Activated T-helper 17 cell treated with anti-CD3 and anti-CD28 coated beads, Interleukin-2, amount 50 U/mL, for 72 hours (primary cell): ENCODE measurements around the gene CTNNA1. TPM values are rescaled to one million over a fixed set of nuclear protein-coding genes. Genes with fewer than 3 reads are reported as not detected.

Experiments used
- ATAC-seq: fragments of 150-1000 bp; cut with Tn5 transposase; replicated peaks from 2 replicates; pipeline ENCODE4 v1.10.0; 2021; ENCODE audit warnings: mild to moderate bottlenecking, moderate library complexity
- H3K27ac Mint-ChIP-seq: one replicate; pipeline ENCODE4 v1.8.0; 2022; ENCODE audit warnings: mixed read lengths
- H3K27me3 Mint-ChIP-seq: one replicate; pipeline ENCODE4 v1.8.0; 2022; ENCODE audit warnings: mixed read lengths
- H3K36me3 Mint-ChIP-seq: one replicate; pipeline ENCODE4 v1.8.0; 2022; ENCODE audit warnings: low read depth, mild to moderate bottlenecking, mixed read lengths
- H3K4me1 Mint-ChIP-seq: one replicate; pipeline ENCODE4 v1.8.0; 2022; ENCODE audit warnings: mixed read lengths
- H3K4me3 Mint-ChIP-seq: one replicate; pipeline ENCODE4 v1.8.0; 2022; ENCODE audit warnings: mild to moderate bottlenecking, mixed read lengths
- H3K9me3 Mint-ChIP-seq: one replicate; pipeline ENCODE4 v1.8.0; 2022; ENCODE audit warnings: mixed read lengths
- total RNA-seq, 2 donors: library from RNA; stranded (reverse); gene quantifications; one replicate each; pipeline ENCODE4 v1.2.3, GENCODE V29; 2022

Gene CTNNA1
- total RNA-seq, 2 donors from 2014 or later, result 63.6 to 92.1 TPM

DNA sequence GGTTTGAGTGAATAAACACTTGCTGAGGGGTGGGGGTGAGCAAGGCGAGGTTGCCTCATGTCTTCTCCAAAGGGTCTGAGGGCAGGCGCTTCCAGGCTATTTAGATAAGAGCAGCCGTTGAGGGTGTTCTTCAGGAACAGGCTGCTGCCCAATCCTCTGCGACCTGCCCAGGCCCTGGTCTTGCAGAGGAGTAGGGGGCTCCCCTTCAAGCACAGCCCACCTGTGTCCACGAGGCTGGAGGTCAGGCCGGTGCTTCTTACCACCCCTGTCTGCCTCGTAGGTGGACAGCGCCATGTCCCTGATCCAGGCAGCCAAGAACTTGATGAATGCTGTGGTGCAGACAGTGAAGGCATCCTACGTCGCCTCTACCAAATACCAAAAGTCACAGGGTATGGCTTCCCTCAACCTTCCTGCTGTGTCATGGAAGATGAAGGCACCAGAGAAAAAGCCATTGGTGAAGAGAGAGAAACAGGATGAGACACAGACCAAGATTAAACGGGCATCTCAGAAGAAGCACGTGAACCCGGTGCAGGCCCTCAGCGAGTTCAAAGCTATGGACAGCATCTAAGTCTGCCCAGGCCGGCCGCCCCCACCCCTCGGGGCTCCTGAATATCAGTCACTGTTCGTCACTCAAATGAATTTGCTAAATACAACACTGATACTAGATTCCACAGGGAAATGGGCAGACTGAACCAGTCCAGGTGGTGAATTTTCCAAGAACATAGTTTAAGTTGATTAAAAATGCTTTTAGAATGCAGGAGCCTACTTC lies 180.5 kb downstream of the CTNNA1 start:
- Mint-ChIP-seq H3K27ac (no peak overlapping the region), H3K36me3 (peaks cover 16% of the 10 kb centered on the region), H3K27me3 (no peaks in the 10 kb centered on the region), H3K4me1 (no peaks in the 10 kb centered on the region), H3K4me3 (no peak overlapping the region), H3K9me3 (no peaks in the 10 kb centered on the region)
- ATAC-seq, result no peak

DNA sequence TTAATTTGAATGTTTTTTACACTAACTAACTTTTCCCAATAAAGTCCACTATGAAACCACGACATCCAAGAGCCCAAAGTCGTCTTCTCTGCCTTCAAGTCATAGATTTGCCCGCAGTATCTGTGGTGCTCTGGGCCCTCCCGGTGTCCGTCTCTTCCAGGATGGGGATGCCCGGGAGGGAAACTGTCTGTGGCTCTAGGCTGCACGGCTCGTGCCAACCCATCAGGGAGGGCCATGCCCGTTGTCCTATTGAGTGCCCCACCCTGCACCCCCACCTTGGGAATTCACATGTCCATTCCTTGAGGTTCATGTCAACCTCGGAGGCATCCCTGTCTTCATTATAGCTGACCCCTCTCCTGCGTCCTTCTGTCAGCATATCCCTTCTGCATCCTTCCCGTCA lies 181.7 kb downstream of the CTNNA1 start:
- Mint-ChIP-seq H3K27me3 (no peaks in the 10 kb centered on the region), H3K27ac (no peak overlapping the region), H3K4me3 (no peak overlapping the region), H3K36me3 (peaks cover 16% of the 10 kb centered on the region), H3K4me1 (no peaks in the 10 kb centered on the region), H3K9me3 (no peaks in the 10 kb centered on the region)
- ATAC-seq, result no peak

DNA sequence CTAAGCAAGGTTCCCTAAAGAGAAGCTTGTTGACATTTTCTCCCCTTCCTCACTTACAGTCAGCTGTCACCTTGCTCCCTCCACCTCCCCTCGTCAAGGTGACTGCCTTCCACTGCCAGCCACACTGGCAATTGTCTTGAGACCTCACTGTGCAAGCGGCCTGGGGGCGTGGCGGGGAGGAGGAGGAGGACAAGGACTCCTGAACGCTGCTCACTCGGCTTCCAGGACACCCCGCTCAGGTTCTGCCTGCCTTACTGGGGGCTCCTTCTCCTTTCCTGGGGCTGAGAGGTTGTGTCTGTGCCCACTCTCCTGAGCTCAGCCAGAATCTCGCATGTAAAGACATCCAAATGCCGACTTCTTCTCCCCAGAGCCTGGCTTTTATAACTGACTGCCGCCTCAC lies 182.2 kb downstream of the CTNNA1 start:
- Mint-ChIP-seq H3K9me3 (no peaks in the 10 kb centered on the region), H3K36me3 (peaks cover 11% of the 10 kb centered on the region), H3K4me1 (no peaks in the 10 kb centered on the region), H3K27ac (no peak overlapping the region), H3K27me3 (no peaks in the 10 kb centered on the region), H3K4me3 (no peak overlapping the region)
- no peak for ATAC-seq

DNA sequence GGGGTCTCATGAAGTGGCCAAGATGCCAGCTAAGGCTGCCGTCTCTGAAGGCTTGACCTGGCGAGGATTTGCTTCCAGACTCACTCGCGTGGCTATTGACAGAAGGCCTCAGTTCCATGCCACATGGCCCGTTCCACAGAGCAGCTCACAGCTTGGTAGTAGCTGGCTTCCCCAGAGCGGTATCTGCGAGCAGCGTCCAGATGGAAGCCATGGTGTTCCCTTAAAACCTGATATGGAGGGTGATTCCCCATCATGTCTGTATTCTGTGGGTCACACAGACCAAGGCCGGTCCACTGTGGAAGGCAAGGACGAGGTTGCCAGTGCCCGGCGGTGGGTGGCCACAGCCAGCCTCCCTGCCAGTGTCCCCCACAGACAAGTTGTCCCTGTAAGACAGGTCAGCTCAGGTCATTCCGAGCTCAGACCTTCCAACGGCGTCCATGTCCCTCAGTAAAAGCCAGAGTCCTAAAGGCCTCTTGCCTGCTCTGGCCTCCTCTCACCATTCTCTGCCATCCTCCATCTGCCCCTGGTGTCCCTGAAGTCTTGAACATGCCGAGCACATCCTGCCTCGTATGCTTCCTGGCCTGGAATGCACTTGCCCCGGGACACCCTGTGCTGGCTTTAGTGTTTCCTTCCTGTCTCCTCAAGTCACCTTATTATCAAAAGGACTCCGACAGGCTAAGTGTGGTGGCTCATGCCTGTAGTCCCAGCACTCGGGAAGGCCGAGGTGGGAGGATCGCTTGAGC lies 183.2 kb downstream of the CTNNA1 start:
- Mint-ChIP-seq H3K4me3 (no peak overlapping the region), H3K27me3 (no peaks in the 10 kb centered on the region), H3K4me1 (no peaks in the 10 kb centered on the region), H3K27ac (no peak overlapping the region), H3K9me3 (no peaks in the 10 kb centered on the region), H3K36me3 (peaks cover 2% of the 10 kb centered on the region)
- ATAC-seq, result no peak

DNA sequence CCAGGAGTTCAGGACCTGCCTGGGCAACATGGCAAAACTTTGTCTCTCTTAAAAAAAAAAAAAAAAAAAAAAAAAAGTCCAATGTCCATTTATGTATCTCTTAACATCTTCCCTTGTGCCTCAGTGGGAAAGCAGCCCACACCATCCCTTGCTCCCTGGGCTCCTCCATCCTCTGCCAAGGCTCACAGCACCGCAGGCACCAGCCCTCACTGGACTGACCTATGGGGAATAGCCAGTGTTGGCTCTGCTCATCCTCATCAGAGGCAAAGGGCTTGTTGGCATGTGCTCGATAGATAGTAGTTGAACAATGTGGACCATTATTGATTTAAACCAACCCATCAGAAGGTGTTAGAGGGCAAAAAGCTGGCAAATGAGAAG lies 183.7 kb downstream of the CTNNA1 start:
- H3K4me1 Mint-ChIP-seq, result no peaks in the 10 kb centered on the region
- no peak overlapping the region for H3K27ac Mint-ChIP-seq
- H3K27me3 Mint-ChIP-seq, result no peaks in the 10 kb centered on the region
- H3K4me3 Mint-ChIP-seq, result no peak overlapping the region
- no peak for ATAC-seq
- H3K36me3 Mint-ChIP-seq, result no peaks in the 10 kb centered on the region
- H3K9me3 Mint-ChIP-seq, result no peaks in the 10 kb centered on the region

DNA sequence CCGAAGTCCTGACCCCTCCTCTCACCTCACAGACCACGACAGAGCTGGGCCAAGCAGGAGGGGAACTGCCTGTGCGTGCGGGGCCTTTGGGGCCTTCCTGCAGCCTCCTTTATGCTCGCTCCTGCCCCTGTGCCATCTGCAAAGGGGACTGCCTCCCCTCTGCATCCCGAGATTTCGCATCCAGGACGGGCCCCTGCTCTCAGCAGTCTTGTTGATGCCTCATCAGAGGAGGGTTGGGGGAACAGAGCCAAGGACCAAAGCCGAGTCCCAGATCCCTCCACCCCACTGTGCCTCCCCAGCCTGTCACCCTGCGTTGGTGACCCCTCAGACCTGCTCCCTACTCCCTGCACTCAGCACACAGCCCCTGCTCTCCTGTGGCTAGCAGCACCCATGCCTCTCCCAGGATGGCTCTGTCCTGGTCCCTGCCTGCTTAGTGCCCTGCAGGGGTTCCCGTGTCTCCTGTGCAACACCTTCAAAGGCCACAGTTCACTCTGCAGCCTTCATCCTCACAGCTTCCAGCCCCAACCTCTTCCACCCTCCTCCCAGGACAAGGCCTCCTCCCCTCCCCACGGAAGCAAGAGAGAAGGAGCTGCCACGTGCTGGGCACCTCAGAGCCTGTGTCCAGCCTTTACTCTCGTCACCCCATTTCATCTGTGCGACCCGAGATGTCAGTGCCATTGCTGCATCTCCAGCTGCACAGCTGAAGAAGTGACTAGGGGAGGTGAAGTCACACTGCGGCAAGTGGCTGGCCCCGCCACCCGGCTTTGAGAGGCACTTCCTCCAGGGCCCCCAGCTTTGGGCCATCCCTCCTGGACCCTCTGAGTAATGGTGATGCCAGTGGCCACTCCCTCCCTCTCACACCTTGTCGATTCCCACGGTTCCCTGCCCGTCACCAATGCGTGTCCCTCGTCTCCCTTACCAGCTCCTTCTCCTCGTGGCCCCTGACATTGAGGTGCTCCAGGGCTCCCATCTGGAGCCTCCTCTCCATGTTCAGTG lies 184.5 kb downstream of the CTNNA1 start:
- H3K4me3 Mint-ChIP-seq, result no peak overlapping the region
- H3K36me3 Mint-ChIP-seq, result no peaks in the 10 kb centered on the region
- no peaks in the 10 kb centered on the region for H3K9me3 Mint-ChIP-seq

DNA sequence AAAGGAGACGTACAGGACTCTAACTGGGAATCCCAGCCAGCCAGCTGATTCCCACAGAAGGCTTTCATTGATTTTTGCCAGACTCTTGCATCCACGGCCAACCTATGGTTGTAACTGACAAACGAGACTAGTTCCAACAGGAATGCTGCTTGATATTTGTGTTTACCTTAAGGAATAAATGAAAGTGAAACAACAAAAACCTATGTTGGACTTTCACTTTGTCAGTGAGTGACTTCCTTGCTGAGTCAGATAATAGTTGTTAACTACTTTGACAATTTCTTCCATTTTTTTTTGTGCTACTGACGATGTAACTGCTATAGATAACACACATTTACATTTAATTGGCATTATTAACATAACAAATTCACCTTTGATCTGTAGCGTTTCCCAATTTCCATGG lies 185.3 kb downstream of the CTNNA1 start:
- Mint-ChIP-seq H3K4me3 (no peak overlapping the region), H3K27me3 (no peaks in the 10 kb centered on the region), H3K27ac (no peak overlapping the region), H3K4me1 (no peaks in the 10 kb centered on the region), H3K9me3 (no peaks in the 10 kb centered on the region), H3K36me3 (no peaks in the 10 kb centered on the region)
- no peak for ATAC-seq

More for the DNA sequence above, 184.5 kb downstream of the CTNNA1 start:
- peak; percentile 19 for ATAC-seq
- Mint-ChIP-seq H3K27ac (no peak overlapping the region), H3K4me1 (no peaks in the 10 kb centered on the region), H3K27me3 (no peaks in the 10 kb centered on the region)

DNA sequence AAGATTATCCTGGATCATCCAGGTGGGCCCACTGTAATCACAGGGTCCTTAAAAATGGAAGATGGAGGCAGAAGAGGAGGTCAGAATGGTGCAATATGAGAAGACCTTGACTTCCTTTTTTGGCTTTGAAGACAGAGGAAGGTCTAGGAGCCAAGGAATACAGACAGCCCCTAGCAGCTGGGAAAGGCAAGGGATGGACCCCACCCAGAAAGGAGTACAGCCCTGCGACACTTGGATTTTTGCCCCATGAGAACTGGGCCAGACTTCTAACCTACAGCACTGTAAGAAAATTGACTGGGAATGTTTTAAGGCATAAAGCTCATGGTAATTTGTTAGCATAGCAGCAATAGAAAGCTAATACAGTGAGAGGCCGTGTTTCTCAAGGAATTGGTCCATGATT lies 188.8 kb downstream of the CTNNA1 start:
- no peaks in the 10 kb centered on the region for H3K27me3 Mint-ChIP-seq
- no peak overlapping the region for H3K27ac Mint-ChIP-seq
- H3K4me3 Mint-ChIP-seq, result no peak overlapping the region
- no peaks in the 10 kb centered on the region for H3K36me3 Mint-ChIP-seq
- H3K9me3 Mint-ChIP-seq, result no peaks in the 10 kb centered on the region
- H3K4me1 Mint-ChIP-seq, result no peaks in the 10 kb centered on the region
- no peak for ATAC-seq

DNA sequence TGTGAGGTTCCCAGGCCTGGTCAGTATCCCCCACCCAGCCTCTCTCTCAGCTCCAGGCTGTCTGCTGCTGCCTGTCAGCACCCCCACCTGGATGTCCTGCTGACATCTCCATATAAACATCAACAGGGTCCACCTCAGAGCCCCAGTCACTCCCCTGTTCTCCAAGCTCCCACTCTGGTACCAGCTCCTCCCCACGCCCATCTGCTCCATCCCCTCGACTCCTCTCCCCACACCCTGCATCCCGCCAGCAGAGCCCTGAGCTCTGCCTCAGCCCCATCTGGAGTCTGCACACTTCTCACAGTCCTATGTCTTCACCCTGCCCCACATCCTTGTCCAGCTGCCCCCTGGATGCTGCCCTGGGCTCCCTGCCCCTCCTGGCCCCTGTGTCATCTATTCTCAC lies 189.6 kb downstream of the CTNNA1 start:
- Mint-ChIP-seq H3K4me1 (no peaks in the 10 kb centered on the region), H3K9me3 (no peaks in the 10 kb centered on the region), H3K4me3 (no peak overlapping the region), H3K27me3 (no peaks in the 10 kb centered on the region), H3K27ac (no peak overlapping the region), H3K36me3 (no peaks in the 10 kb centered on the region)
- ATAC-seq, result no peak

DNA sequence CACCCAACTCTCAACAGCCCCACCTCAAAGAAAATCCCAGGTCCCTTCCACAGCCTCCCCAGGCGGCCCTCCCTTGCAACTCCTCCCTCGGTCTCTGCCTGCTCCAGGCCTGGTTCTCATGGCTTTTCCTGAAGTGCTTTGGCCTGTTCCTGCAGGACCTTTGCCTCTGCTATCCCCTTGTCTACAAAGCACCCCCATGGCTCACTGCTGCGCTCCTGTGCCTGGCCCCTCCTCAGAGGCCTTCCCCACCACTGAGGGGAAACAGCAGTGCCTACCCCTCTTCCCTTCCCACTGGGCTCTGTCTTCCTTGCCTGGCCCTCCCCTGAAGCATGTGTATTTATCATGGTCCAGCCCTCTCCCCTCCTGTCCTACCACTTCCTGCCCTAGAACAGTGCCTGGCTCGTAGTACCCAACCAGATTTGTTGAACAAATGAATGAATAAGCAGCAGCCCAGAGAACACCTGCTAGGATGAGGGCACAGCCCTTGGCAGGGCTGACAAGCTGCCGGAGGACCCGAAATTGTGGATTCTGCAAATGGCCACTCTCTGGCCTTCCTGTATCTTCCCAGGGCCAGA lies 190.5 kb downstream of the CTNNA1 start:
- Mint-ChIP-seq H3K27ac (peak overlapping the region; percentile 70), H3K4me3 (no peak overlapping the region)

DNA sequence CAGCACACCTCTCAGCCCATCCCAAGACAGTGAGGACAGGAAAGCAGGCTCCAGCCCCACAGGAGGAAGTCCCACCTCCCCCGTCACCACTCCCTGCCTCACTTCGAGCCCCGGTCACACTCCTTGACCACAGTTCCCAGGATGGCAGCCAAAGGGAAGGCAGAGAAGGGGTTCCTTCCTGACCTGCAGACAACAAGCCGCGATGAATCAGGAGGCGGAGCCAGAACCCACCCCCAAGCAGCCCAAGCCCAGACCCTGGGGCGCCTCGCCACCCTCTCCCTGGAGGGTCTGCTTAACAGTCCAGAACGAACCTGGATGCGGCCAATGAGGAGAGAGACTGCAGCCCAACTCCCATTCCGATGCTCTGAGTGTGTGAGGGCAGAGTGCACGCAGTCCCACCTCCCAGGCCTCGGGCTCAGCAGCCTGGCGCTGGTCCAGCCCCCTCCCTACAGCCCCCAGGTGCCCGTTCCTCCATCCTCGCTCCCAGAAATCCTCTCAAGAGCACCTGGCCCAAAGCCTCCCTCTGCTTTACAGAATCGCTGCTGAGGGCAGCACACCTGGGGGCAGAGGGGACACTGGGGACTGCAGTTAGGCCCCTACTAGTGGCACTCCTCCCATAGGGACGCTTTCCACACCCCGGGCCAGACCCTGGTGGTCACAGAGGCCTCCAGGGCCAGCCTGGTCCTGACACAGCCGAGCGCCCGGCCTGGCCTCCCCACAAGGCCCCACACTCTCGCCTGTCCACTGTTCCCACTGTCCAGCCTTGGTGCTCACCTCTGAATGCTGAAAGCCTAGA lies 191.5 kb downstream of the CTNNA1 start:
- no peak overlapping the region for H3K4me3 Mint-ChIP-seq
- peak overlapping the region; percentile 73 for H3K27ac Mint-ChIP-seq
- ATAC-seq, result no peak
- no peaks in the 10 kb centered on the region for H3K27me3 Mint-ChIP-seq
- H3K4me1 Mint-ChIP-seq, result no peaks in the 10 kb centered on the region
- no peaks in the 10 kb centered on the region for H3K36me3 Mint-ChIP-seq
- no peaks in the 10 kb centered on the region for H3K9me3 Mint-ChIP-seq

More for the DNA sequence above, 190.5 kb downstream of the CTNNA1 start:
- no peaks in the 10 kb centered on the region for H3K36me3 Mint-ChIP-seq
- no peak for ATAC-seq
- no peaks in the 10 kb centered on the region for H3K27me3 Mint-ChIP-seq
- no peaks in the 10 kb centered on the region for H3K4me1 Mint-ChIP-seq
- no peaks in the 10 kb centered on the region for H3K9me3 Mint-ChIP-seq

DNA sequence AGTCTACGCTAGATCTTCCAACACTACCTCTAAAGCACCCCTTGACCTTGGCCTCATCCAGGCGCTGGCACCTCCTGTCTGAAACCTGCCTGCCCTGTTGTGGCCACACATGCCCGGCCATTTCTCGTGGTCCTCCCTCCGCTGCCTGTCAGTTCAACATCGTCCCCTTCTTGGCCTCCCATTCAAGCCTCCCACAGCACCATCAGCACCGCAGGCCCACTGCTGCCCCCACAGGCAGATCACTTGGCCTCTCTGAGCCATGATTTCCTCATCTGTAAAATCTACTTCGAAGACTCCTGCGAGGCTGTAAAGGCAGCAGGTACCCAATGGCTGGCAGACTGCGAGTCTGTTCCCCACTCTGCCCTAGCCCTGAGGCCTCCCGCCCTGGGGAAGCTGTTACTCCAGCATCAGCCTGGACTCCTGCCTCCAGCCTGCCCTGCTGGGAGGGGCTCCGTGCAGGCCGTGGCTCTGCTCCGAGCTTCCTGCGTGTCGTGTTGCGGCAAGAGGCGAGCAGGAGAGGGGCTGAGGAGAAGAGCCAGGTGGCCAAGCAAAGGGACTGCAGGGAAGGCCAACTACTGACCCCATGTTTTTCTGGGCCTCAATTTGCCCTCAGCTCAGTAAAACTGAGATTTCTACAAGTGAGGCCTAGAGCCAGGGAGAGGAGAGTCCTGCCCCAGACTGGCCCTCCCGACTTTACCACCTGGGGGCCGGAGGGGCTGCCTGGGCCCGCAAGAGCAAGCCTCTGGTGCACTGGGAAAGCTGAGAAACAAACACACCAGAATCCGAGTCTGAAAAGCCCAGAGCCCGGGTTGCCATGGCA lies 192.4 kb downstream of the CTNNA1 start:
- H3K27me3 Mint-ChIP-seq, result no peaks in the 10 kb centered on the region
- no peak overlapping the region for H3K4me3 Mint-ChIP-seq
- no peaks in the 10 kb centered on the region for H3K9me3 Mint-ChIP-seq
- H3K4me1 Mint-ChIP-seq, result no peaks in the 10 kb centered on the region
- H3K27ac Mint-ChIP-seq, result peak overlapping the region; percentile 73
- ATAC-seq, result no peak
- H3K36me3 Mint-ChIP-seq, result no peaks in the 10 kb centered on the region

DNA sequence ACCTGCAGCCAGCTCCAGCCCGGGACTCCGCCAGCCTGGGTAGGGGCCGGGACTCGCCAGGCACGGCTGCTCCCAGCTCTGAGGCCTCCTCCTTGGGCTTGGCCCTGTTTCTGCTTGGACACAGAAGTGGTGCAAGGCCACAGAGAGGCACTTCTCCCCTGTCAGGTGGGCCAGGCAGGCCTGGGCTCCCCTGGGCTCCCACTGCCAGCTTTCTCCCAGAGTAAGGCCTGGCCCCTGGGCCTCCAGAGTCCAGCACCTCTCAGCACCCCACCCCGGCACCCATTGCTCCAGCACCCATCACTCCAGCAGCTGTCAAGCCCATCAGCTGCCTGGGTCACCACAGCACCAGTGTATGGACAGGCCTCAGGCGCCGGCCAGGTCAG lies 193.0 kb downstream of the CTNNA1 start:
- Mint-ChIP-seq H3K27ac (no peak overlapping the region), H3K4me3 (no peak overlapping the region), H3K27me3 (no peaks in the 10 kb centered on the region), H3K4me1 (no peaks in the 10 kb centered on the region), H3K9me3 (no peaks in the 10 kb centered on the region), H3K36me3 (no peaks in the 10 kb centered on the region)
- ATAC-seq, result no peak
